Right cardiac atrium (tissue), 5 donors: Measurements from ENCODE around the gene DCTD. TPM values are rescaled to one million over a fixed set of nuclear protein-coding genes. Genes with fewer than 3 reads are reported as not detected.

ENCODE experiments used
- ATAC-seq, 2 donors: fragments of 200-7000 bp; cut with Tn5 transposase; one replicate each; pipeline versions ENCODE4 v1.8.0 to v1.9.1; 2020; ENCODE audit warnings: moderate library complexity in 2 of 2, mild to moderate bottlenecking in 1 of 2
- DNase-seq, 3 donors: peaks; one replicate each; pipeline ENCODE4 v3.0.0-alpha.2; 2020
- H3K27ac ChIP-seq: one replicate; pipeline ENCODE4 v1.5.1; 2013; ENCODE audit warnings: mild to moderate bottlenecking, low read length, control low read depth, moderate library complexity
- H3K27me3 ChIP-seq: one replicate; pipeline ENCODE4 v1.6.1; 2013; ENCODE audit not compliant: control insufficient read depth, insufficient read depth
- H3K4me1 ChIP-seq: one replicate; pipeline ENCODE4 v1.6.1; 2013; ENCODE audit warnings: low read length; ENCODE audit not compliant: control insufficient read depth, insufficient read depth
- H3K4me3 ChIP-seq: one replicate; pipeline ENCODE4 v1.5.1; 2013; ENCODE audit warnings: low read length, control low read depth
- H3K9me3 ChIP-seq: one replicate; pipeline ENCODE4 v1.6.1; 2013; ENCODE audit warnings: low read length; ENCODE audit not compliant: control insufficient read depth
- WGBS: extraction: QIAGEN DNeasy Blood & Tissue Kit; methylation state at CpG from one replicate; pipeline ENCODE4 v1.1.7; 2013; 5-methylcytosine and 5-hydroxymethylcytosine counted together
- intact Hi-C, 4 donors: fragments of 100-400 bp; cut with DNase I; formaldehyde crosslinking; loops; one replicate each; pipeline versions ENCODE4 v1.11.0 to v1.14.0; 2022 to 2023
- polyA plus RNA-seq: library from polyadenylated mRNA; stranded (reverse); fragments of 200-250 nt; gene quantifications from one replicate; pipeline ENCODE4 v1.2.3, GENCODE V29; 2013
- total RNA-seq, 4 donors: library from RNA; stranded (reverse); fragmentation: NEBNext Ultra II Directional; extraction: Animal tissue kit (Norgen Biotek cat#: 25700); gene quantifications; one replicate each; pipeline ENCODE4 v1.2.1, GENCODE V29; 2021
- donor health status: healthy with polysubstance abuse.
- donor health status: DM: no; HTN: yes; CAD: no.
- donor health status: DM: no; HTN: no; CAD: no.
- donor health status: DM: no; HTN: yes; CAD: no; lungs with severe emphysema.
- donor health status: DM: yes; HTN: yes; CAD: no.

DCTD gene
- total and polyA plus RNA-seq, 5 donors = 26.7 to 56.0 (median 44.2) TPM

GRCh38 chr4:182893047-182893446, 24.1 kb downstream of the DCTD start:
- ATAC-seq = no peak
- no peak for DNase-seq
- Histone ChIP-seq H3K4me1 (no peaks in the 10 kb centered on the region), H3K4me3 (no peak overlapping the region), H3K9me3 (no peaks in the 10 kb centered on the region), H3K27me3 (no peaks in the 10 kb centered on the region), H3K27ac (no peak overlapping the region)
- intact Hi-C loops = no loop called here
- WGBS = 86% methylated on average over 6 of the region's 6 CpGs

- H3K4me1 ChIP-seq = no peaks in the 10 kb centered on the region
- ATAC-seq (no peak), DNase-seq (no peak)
- intact Hi-C loops = no loop called here
- H3K9me3 ChIP-seq = no peaks in the 10 kb centered on the region
- no peak overlapping the region for H3K27ac ChIP-seq
- H3K4me3 ChIP-seq = no peak overlapping the region
- H3K27me3 ChIP-seq = no peaks in the 10 kb centered on the region
- 88% methylated on average over 10 of the region's 10 CpGs for WGBS
Measured at GRCh38 chr4:182890202-182890601, 27.0 kb downstream of the DCTD start.

GRCh38 chr4:182888891-182889290, 28.3 kb downstream of the DCTD start:
- intact Hi-C loops = no loop called here
- no peak overlapping the region for H3K4me3 ChIP-seq
- H3K27me3 ChIP-seq = no peaks in the 10 kb centered on the region
- H3K27ac ChIP-seq = no peak overlapping the region
- 58% methylated on average over 4 of the region's 4 CpGs for WGBS
- no peaks in the 10 kb centered on the region for H3K9me3 ChIP-seq
- no peaks in the 10 kb centered on the region for H3K4me1 ChIP-seq
- ATAC-seq (no peak), DNase-seq (no peak)

DNA sequence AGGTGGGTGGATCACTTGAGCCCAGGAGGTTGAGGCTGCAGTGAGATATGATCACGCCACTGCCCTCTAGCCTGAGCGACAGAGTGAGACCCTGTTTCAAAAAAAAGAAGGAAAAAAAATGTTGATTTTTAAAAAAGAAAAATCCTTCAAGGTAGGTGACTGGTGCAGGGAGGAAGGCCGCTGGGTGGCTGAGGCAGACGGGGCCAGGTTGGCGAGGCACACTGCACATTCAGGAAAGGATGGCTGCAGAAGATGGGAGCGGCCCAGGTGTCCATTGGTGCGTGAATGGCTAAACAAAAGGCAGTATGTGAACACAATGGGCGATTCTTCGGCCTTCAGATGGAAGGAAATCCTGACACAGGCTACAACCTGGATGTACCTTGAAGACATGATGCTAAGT, 30.4 kb downstream of the DCTD start:
- no peaks in the 10 kb centered on the region for H3K4me1 ChIP-seq
- intact Hi-C loops = no loop called here
- 97% methylated on average over 9 of the region's 9 CpGs for WGBS
- H3K27ac ChIP-seq = no peak overlapping the region
- DNase-seq (no peak), ATAC-seq (no peak)
- H3K4me3 ChIP-seq = no peak overlapping the region
- H3K9me3 ChIP-seq = no peaks in the 10 kb centered on the region
- no peaks in the 10 kb centered on the region for H3K27me3 ChIP-seq

GRCh38 chr4:182886205-182886604, 31.0 kb downstream of the DCTD start:
- ATAC-seq (no peak), DNase-seq (no peak)
- no peaks in the 10 kb centered on the region for H3K9me3 ChIP-seq
- no peaks in the 10 kb centered on the region for H3K27me3 ChIP-seq
- no peak overlapping the region for H3K27ac ChIP-seq
- H3K4me3 ChIP-seq = no peak overlapping the region
- no peaks in the 10 kb centered on the region for H3K4me1 ChIP-seq
- intact Hi-C loops = no loop called here
- WGBS = 77% methylated on average over 6 of the region's 6 CpGs

DNA sequence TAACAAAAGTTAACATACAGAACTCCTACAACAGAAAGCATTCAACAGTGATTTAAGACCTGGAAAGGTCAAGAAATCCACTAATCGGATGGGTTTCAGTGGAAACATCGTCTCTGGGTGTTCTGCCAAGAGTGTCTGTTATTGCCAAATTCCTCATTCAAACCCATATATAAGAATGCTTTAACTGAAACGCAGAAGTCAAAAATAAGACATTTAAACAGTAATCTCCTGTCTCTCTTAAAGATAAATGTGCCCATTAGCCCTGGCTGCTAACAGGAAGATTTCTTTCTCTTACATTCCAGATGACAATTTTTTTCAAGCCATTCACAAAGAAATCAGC, 31.5 kb downstream of the DCTD start:
- Histone ChIP-seq H3K27ac (no peak overlapping the region), H3K27me3 (no peaks in the 10 kb centered on the region), H3K4me3 (no peak overlapping the region), H3K9me3 (no peaks in the 10 kb centered on the region), H3K4me1 (no peaks in the 10 kb centered on the region)
- DNase-seq = no peak
- 60% methylated on average over 3 of the region's 3 CpGs for WGBS
- no peak for ATAC-seq
- intact Hi-C loops = no loop called here

DNA sequence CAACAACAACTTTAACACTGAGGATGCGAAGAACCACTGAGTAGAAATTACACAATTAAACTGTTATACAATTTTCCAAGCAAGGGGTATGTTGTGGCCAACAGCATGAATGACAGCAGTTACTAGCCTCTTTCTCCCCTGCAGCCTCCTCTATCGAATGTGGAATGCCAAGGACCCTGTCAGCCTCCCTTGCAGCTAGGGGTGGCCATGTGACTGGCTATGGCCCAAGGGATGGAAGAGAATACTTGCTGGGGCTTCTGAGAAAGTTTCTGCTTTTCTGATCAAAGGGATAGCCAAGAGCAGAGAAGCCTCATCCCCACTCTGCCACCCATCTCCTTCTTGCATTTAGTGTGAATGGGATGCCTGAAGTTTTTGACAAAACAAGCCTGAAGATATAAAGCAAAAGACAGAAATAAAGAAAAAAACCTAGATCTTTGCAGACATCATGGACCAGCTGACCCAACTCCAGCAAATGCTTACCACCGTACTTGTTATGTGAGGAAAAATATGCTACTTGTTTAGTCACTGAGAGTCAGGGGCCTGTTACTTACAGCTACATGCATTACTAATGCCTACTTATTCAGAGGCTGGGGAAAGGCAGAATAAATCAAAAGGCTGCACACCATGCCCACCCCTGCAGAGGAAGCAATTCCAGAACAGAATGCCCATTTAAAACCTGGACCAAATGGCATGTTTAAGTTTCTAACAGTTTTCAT, 32.0 kb downstream of the DCTD start:
- no peaks in the 10 kb centered on the region for H3K27me3 ChIP-seq
- ATAC-seq = no peak
- H3K4me3 ChIP-seq = no peak overlapping the region
- H3K9me3 ChIP-seq = no peaks in the 10 kb centered on the region
- DNase-seq = no peak
- intact Hi-C loops = no loop called here
- no peaks in the 10 kb centered on the region for H3K4me1 ChIP-seq
- no peak overlapping the region for H3K27ac ChIP-seq
- WGBS = 95% methylated on average over 3 of the region's 3 CpGs

DNA sequence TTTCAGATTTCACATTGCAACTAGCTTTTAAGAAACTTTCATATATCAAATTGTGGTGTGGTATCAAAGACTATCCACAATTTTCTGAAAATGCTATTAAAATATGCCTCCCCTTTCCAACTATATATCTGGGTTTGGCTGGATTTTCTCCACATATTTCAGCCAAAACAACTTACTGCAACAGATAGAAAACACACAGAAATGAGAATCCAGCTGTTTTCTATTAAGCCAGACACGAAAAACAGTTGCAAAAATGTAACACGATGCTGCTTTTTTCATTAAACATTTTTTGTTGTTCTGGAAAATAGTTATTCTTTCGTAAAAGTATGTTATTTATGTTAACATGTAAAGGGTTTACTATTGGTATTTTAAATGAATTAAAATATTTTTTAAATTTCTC, 33.1 kb downstream of the DCTD start:
- ATAC-seq (no peak), DNase-seq (no peak)
- WGBS = 77% methylated on average over 3 of the region's 3 CpGs
- no peak overlapping the region for H3K4me3 ChIP-seq
- no peaks in the 10 kb centered on the region for H3K4me1 ChIP-seq
- intact Hi-C loops = no loop called here
- H3K27ac ChIP-seq = no peak overlapping the region
- no peaks in the 10 kb centered on the region for H3K27me3 ChIP-seq
- H3K9me3 ChIP-seq = no peaks in the 10 kb centered on the region

DNA sequence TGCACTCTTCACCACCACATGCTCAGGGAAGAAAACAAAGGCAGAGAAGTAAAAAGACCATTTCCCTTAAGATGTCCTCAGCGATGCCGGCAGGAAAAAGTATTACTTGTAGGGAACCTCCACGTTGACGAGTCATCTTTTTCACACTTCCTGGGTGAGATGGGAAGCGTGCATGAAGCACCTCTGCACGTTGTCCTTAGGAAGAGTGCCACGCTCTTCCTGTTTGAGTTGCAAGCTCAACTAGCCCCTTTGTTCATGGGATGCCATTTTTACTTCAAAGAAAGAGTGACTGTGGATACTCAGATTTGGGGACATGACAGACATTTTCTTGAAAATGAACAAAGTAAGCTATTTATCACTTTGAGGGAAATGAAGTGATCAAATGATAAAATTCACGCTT, 33.8 kb downstream of the DCTD start:
- Histone ChIP-seq H3K4me3 (no peak overlapping the region), H3K27ac (no peak overlapping the region), H3K27me3 (no peaks in the 10 kb centered on the region), H3K4me1 (no peaks in the 10 kb centered on the region), H3K9me3 (no peaks in the 10 kb centered on the region)
- ATAC-seq (no peak), DNase-seq (no peak)
- 90% methylated on average over 8 of the region's 8 CpGs for WGBS
- intact Hi-C loops = no loop called here

GRCh38 chr4:182881914-182882313, 35.3 kb downstream of the DCTD start:
- intact Hi-C loops = no loop called here
- no peaks in the 10 kb centered on the region for H3K9me3 ChIP-seq
- peak; percentile 40 for ATAC-seq
- no peak overlapping the region for H3K4me3 ChIP-seq
- no peaks in the 10 kb centered on the region for H3K4me1 ChIP-seq
- no peaks in the 10 kb centered on the region for H3K27me3 ChIP-seq
- peak; percentile 31 to 74 (median 71) for DNase-seq
- WGBS = 47% methylated on average over 16 of the region's 16 CpGs
- no peak overlapping the region for H3K27ac ChIP-seq

DNA sequence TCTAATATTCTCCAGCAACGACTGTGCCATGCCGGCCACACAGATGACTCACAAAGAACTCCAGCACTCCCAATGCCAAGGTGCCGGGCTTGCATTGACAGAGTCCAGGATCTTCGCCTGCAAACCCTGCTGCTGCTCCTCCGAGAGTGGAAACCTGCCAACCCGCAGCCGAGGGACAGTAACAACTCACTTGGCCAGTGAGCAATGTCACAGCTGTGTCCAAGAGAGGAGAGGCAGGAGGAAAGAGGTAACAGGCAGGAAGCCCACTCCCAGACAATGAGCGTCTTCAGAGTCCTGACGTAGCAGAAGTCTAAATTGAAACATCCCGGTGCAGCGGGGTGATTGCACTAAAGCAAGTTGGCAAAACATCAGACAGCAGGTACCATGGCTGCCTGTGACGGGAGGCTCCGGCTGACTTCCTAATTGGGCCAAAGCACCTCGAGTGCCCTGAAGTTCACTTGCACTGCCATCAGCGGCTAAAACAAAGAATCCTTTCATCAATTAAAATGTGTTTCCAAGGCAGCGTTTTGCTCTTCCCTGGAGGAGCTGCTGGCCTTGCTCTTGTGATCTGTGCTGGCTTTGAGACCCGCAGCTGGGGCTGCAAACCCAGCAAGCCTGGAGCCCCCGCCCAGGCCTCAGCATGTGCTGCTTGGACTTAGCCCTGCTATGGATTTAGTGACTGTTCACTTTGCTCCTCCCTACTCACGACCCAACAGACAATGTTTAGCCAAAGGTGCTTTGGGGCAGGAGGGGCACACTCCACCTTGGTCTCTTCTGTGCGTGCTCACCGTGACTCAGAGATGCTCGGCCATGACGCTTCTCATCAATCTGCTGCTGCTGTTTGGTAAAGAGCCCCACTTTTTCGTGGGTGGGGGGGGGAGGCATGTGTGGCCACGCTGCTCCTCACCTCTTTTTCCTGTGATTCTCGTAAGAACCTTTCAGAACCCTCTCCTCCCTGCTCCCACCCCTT, 36.5 kb downstream of the DCTD start:
- peak; percentile 70 for ATAC-seq
- peak; percentile 65 to 80 (median 77) for DNase-seq
- WGBS = 46% methylated on average over 26 of the region's 26 CpGs
- H3K27ac ChIP-seq = no peak overlapping the region
- no peak overlapping the region for H3K4me3 ChIP-seq
- no peaks in the 10 kb centered on the region for H3K4me1 ChIP-seq
- no peaks in the 10 kb centered on the region for H3K9me3 ChIP-seq
- intact Hi-C loops = no loop called here
- H3K27me3 ChIP-seq = no peaks in the 10 kb centered on the region
